NCI-H2029 (cell line): ENCODE data around the gene CDK1.

Experiments
- DNase-seq: peaks from one replicate; lab custom pipeline; 2025; lab: John Stamatoyannopoulos, UW

The CDK1 gene

GRCh38 chr10:60778971-60779796, 906 bp downstream of the CDK1 start:
- DNase-seq, result no peak

GRCh38 chr10:60781661-60782060, 3.4 kb downstream of the CDK1 start:
- DNase-seq, result no peak

DNA sequence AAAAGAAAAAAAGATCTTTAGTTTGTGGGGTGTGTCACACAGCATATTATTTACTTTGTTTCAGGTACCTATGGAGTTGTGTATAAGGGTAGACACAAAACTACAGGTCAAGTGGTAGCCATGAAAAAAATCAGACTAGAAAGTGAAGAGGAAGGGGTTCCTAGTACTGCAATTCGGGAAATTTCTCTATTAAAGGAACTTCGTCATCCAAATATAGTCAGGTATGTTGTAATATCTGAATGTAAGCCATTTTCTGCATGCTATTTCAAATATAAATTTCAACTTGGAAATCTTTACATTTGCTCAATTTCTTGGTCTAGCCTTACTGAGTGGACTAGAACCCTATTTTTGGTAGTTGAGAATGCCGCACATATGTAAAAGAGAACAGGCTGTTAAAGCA, 6.4 kb downstream of the CDK1 start:
- no peak for DNase-seq

- DNase-seq, result no peak
Measured at GRCh38 chr10:60788544-60788943, 10.3 kb downstream of the CDK1 start.

DNA sequence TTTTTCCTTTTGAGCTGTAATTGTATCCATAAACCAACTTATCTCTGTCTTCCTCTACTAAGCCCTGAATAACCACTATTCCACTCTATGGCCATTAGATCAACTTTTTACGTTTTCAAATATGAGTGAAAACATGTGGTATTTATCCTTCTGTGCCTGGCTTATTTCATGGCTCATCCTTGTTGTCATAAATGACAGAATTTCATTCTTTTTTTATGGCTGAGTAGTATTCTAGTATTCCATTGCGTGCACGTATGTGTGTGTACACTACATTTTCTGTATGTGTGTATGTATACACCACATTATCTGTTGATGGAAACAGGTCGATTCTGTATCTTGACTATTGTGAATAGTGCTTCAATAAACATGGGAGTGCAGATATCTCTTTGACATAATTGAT, 11.1 kb downstream of the CDK1 start:
- no peak for DNase-seq

- no peak for DNase-seq
Measured at GRCh38 chr10:60794953-60795352, 16.7 kb downstream of the CDK1 start.

DNA sequence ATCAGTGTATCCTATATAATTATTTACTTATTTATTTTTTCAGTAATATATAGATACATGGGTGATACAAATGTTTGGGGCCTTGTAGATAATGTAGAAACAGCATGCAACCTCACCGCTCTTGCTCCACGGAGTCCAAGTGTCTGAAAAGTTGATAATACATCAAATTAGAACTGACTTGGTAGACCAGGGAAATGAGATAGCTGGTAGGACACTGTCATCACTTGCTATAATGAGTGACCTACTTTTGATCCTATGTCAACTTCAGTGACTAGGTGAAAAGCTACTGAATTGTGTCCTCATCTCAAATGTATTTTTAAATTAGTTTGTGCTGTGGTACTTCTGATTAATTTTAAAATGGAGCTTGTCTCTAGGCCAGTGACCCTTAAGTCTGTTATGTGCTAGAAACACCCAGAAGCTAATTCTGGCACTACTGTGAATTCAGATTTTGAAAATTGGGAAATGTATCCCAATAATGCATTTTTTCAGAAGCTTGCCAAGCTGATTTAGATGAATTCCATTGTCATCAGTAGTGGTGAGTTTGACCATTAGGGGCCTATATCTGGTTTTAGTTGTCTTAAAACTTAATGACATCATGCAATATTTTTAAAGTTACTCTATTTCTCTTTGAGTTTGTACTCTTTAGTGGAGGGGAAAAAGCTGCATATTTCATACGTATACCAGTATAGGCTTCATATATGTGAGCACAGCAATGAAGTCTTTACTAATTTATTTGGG, 17.4 kb downstream of the CDK1 start:
- DNase-seq, result no peak

DNA sequence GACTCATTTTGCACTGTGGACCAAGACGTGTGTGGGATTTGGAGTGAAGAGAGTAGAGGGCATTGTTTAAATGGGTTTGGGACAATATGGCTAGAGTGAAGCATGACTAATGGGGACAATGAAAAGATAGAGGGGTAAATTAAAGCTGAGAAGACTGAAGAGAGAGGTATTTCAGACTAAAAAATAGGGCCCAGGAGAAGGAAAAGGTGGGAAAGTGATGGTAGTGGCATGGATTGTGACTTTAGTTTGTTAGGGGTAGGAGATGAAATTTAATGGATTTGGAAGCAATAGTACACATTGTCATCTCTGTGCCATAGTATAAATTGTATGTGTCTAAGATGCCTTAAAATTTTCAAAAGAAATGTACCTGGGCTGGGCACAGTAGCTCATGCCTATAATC, 18.2 kb downstream of the CDK1 start:
- no peak for DNase-seq

GRCh38 chr10:60797200-60797599, 18.9 kb downstream of the CDK1 start:
- DNase-seq, result no peak

GRCh38 chr10:60798031-60798430, 19.8 kb downstream of the CDK1 start:
- DNase-seq, result no peak

DNA sequence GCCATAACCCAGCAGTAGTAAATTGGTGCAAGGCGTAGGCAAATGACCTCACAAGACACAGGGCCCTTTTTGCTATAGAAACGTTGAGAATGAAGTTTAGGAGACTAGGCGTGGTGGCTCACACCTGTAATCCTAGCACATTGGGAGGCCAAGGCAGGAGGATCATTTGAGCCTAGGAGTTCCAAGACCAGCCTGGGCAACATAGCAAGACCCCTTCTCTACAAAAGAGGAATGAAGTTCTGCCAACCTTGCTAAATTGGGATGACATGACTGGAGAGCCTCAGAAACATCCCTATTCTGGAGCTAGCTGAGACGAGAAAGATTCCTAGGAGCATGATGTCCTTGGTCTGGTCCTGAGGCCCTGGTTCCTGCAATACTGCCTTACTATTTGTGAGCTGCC, 20.6 kb downstream of the CDK1 start:
- DNase-seq, result no peak

GRCh38 chr10:60799971-60800650, 21.8 kb downstream of the CDK1 start:
- no peak for DNase-seq

DNA sequence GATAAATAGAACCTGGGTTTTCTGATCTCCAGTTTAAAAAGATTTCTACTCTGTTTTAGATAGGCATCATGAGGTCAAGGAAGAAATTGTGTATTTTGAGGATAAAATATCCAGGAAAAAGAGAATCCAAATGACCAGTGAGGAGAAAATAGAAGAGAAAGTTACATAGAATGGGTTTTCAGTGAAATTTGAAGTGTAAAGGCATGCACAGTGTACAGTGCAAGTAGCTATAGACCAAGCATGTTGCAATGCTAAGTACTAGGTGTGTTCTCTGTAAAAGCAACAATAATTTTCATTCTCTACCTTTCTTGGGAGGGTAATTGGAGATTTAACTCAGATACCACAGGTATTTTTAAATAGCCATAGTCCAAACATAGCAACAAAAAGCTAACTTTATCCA, 22.6 kb downstream of the CDK1 start:
- no peak for DNase-seq

DNA sequence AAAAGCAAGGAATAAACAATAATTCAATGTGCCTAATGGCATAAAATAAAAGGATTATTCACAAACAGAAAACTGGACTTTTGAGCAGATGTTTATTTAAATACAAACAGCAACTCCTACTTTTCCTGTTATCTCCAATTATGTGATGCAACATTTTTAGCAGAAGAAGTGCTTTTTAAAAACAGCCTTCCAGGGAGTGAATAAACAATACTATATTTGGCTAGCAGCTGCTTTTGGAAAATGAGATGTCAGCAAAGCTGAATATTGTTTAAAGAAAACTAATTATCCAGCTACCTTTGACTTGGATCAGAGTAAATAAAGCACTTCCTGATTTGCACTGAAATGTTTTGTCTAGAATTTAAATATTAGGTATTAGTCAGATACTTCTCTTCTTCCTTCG, 23.2 kb downstream of the CDK1 start:
- no peak for DNase-seq

DNA sequence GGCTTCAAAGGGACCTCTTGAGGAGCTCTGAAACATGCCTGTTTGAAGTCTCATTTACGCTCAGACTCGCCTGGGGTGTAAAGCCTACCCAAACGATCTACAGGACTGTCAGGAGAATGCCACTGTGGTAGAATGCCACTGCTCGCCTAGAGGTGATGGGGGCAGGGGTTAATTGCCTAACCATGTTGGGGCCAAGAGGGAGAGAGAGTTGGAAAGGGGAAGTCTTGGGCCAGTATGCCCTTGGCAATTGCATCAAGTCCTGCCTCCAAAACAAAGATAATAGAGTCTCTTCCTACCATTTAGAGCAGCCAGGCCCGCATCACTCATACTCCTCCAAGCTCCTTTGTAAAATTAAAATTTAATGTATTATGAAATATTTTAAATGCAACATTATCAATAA, 25.2 kb downstream of the CDK1 start:
- no peak for DNase-seq

DNA sequence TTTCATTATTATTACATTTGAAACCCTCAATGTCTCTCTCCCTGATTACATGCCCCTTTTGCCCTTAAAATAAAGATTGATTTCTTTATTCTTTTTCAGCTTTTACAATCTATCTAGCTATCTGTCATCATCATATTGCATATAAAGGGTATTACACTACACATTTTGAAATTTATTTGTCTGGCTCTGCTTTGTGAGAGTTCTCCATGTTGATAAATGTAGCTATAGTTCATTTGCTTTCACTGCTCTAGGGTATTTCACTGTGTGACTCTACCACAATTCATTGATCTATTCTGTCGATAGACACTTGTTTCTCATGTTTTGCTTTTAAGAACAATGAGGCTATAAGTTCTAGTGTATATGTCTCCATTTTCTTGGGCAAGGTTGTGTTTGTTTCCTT, 25.6 kb downstream of the CDK1 start:
- DNase-seq, result no peak

GRCh38 chr10:60806921-60807320, 28.6 kb downstream of the CDK1 start:
- no peak for DNase-seq

- no peak for DNase-seq
Measured at GRCh38 chr10:60807499-60807898, 29.2 kb downstream of the CDK1 start.

GRCh38 chr10:60808036-60808435, 29.8 kb downstream of the CDK1 start:
- no peak for DNase-seq

GRCh38 chr10:60809157-60809556, 30.9 kb downstream of the CDK1 start:
- DNase-seq, result no peak

- DNase-seq, result no peak
Measured at GRCh38 chr10:60810437-60811182, 32.3 kb downstream of the CDK1 start.
